C1 segment of cervical spinal cord (tissue), 14 donors: Measurements from ENCODE around the gene SIN3B.

Experiments
- DNase-seq, 14 donors: peaks; one replicate each; lab custom pipeline; 2025; lab: John Stamatoyannopoulos, UW

Gene SIN3B

DNA sequence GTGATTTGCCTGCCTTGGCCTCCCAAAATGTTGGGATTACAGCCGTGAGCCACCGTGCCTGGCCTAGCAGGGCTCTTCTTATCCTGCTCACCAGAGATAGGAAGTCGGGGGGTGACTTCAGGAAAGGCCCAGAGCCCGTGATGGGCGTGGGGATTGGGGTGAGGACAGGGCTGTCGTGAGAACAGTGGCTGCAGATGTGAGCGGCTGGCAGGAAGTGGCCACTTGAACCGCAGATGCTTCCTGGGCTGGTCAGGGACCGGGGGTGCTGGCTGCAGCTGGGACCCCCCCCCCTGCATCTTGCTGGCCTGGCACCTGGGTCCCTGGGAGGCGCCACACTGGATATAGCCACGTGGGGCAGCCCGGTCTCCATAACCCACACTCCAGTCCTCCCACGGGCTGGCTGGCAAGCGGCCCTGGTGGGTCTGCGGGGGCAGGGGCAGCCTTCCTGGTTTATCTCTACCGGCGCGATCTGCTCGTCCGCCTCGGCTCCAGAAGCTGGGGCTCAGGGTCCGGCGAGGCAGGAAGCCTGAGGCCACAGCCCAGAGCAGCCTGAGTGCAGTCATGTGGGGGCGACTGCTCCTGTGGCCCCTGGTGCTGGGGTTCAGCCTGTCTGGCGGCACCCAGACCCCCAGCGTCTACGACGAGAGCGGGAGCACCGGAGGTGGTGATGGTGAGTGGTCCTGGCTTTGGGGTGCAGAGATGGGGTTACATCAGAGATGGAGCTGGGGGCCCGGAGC, 59.6 kb downstream of the SIN3B start, which contains the start of gene F2RL3:
Gene F2RL3 (plus strand): TSS at position 371 of the 737 bp plus-strand sequence. CDS start 191 bp downstream, at position 562.
- DNase-seq, result no peak

DNA sequence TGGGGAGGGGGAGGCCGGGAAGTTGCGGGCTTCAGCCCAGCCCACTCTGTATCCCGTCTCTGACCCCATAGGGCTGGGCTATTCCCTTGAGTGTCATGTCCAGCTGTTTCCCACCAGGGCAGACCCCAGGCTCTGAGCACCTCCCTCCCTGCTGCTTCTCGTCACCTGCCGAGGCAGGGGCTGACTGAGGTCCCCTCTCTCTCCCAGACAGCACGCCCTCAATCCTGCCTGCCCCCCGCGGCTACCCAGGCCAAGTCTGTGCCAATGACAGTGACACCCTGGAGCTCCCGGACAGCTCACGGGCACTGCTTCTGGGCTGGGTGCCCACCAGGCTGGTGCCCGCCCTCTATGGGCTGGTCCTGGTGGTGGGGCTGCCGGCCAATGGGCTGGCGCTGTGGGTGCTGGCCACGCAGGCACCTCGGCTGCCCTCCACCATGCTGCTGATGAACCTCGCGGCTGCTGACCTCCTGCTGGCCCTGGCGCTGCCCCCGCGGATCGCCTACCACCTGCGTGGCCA, 60.2 kb downstream of the SIN3B start:
- DNase-seq, result no peak

DNA sequence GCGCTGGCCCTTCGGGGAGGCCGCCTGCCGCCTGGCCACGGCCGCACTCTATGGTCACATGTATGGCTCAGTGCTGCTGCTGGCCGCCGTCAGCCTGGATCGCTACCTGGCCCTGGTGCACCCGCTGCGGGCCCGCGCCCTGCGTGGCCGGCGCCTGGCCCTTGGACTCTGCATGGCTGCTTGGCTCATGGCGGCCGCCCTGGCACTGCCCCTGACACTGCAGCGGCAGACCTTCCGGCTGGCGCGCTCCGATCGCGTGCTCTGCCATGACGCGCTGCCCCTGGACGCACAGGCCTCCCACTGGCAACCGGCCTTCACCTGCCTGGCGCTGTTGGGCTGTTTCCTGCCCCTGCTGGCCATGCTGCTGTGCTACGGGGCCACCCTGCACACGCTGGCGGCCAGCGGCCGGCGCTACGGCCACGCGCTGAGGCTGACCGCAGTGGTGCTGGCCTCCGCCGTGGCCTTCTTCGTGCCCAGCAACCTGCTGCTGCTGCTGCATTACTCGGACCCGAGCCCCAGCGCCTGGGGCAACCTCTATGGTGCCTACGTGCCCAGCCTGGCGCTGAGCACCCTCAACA, 60.8 kb downstream of the SIN3B start:
- DNase-seq, result no peak

DNA sequence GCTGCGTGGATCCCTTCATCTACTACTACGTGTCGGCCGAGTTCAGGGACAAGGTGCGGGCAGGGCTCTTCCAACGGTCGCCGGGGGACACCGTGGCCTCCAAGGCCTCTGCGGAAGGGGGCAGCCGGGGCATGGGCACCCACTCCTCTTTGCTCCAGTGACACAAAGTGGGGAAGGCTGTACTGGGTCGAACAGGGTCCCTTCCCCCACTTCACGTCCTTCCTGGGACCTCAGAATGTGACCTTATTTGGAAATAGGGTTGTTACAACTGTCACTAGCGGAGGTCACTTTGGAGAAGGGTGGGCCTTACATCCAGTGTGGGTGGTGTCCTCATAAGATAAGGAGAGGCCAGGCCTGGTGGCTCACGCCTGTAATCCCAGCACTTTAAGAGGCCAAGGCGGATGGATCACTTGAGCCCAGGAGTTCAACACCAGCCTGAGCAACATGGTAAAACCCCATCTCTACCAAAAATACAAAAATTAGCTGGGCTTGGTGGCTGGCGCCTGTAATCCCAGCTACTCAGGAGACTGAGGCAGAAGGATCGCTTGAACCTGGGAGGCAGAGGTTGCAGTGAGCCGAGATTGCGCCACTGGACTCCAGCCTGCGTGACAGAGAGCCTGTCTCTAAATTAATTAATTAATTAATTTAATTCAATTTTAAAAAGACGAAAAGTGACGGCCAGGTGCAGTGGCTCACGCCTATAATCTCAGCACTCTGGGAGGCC, 61.4 kb downstream of the SIN3B start:
- DNase-seq, result no peak

DNA sequence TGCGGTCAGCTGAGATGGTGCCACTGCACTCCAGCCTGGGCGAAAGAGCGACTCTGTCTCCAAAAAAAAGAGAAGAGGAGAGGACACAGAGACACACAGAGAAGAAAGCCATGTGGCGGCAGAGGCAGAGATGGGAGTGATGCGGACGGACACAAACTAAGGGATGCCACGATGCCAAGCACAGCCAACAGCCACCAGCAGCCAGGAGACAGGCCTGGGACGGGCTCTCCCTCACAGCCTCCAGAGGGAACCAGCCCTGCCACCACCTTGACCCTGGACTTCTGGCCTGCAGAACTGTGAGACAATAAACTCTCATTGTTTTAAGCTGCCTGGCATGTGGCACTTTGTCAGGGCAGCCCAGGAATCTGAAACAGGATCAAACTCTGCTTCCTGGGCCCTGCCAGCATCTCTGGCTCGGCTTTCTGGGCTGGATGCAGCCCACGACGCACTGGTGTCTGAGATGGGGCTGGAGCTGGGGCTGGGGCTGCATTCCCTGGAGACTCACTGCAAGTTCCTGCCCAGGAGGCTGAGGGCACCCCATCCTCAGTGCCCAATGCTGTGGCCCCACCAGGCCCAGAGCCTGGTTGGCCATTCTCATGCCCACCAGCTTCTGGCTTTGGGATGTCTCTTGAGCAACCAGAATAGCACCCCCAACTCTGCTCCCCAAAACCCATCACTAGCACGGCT, 62.6 kb downstream of the SIN3B start:
- no peak for DNase-seq

DNA sequence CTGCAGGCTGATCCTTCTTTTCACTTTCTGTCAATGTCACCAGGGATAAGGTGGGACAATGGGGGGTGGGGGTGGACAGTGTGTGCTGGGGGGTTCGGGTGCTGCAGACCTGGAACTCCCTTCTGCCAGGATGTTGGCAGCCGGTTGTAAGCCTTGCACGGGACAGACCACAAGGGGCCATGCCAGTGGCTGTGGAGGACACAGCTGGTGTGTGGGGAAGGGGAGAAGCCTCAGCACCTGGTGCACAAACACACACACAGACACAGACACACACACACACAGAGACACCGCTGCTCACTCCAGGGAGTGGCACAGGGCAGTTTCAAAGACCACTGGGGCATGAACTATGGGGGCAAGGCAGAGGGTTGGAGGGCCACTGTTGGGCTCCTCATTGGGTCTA, 63.2 kb downstream of the SIN3B start:
- DNase-seq, result no peak

DNA sequence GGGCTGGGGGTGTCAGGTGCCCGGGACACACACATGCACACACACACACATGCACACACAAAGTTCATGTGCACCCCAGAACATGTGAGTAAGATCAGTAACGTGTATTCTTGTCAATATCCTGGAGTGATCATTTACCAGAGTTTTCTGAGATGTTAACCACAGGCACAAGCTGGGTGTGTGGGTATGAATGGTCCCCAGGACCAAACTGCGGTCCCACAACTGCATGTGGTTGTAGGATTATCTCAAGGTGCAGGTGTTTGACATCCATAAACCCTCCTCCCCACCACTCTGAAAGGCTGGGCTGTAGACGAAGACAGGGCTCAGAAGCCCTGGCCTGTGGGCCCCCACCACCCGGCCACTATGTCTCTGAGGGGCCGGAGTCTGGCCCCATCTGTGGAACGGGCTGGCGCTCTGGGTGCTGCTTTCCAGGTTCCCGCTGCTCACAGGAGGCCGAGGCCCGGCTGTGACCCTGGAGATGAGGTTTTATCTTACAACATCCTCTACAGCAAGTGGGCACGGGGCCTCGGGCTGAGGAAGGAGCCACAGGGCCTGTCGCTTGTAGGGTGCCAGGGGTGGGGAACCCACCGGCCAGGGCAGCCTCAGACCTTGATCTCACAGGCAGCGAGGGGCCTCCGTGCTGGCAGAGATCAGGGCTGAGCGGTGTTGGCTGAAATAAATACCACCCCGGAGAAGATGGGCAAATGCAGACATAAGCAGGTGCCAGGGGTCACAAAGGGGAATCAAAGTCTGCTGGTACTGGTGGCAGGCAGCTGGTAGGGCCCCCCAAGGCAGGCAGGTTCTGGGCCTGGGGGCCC, 63.9 kb downstream of the SIN3B start:
- no peak for DNase-seq

DNA sequence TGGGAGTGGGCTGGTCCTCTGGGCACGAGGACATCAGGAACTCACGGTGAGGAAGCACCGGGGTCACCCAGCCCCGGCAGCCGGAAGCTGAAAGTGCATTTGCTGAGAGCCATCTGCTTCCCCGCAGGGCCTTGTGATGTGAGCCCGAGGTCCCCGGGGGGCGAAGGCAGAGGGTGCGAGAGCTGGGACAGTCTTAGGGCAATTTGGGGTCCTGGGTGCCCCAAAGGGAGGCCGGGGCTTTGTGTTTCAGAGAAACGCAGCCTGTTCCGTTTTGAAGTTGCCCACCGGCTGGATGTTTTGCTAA, 64.4 kb downstream of the SIN3B start:
- no peak for DNase-seq

DNA sequence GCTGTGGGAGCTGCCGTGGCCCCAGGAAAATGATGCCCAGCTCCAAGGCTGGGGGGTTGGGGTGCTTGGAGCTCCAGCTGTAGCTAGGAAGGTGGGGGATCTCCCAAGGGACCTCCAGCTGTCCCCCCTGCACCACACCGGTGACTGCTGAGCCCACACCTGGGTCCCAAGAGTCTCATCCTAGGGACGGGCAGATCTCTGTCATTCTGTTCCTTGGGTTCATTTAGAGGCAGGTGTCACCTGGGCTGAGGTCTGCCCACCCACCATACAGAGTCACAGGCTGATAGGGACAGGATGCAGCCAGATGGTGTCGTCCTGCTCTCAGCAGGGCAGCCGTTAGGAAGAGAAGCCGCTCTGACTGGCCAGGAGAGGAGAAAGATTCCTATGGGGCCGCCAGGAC, 64.9 kb downstream of the SIN3B start:
- DNase-seq, result no peak

DNA sequence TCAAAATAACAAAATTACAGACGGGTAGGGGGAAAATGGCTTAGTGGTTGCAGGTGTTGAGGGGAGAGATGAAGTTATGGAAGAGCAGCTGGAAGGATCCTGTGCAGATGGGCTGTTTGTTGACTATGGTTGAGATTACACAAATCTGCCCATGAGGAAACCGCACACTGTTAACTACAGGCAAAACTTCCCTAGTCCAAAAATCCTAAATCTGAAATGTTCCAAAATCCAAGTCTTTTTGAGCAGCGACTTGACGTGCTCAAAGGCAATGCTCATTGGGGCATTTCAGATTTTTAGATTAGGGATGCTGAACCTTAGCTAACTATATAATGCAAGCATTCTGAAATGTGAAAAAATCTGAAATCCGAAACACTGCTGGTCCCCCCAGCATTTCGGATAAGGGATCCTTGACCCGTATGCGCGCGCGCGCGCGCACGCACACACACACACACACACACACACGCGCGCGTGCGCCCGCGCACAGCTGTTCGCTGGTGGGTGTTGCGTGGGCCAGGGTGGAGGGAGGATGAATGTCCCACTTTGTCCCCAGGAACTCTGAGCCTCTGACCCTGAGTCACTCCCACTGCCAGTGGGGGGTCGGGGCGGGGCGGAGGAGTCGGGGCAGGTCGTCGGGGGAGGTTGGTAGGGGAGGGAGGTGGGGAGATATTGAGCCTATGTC, 66.4 kb downstream of the SIN3B start:
- DNase-seq, result no peak

DNA sequence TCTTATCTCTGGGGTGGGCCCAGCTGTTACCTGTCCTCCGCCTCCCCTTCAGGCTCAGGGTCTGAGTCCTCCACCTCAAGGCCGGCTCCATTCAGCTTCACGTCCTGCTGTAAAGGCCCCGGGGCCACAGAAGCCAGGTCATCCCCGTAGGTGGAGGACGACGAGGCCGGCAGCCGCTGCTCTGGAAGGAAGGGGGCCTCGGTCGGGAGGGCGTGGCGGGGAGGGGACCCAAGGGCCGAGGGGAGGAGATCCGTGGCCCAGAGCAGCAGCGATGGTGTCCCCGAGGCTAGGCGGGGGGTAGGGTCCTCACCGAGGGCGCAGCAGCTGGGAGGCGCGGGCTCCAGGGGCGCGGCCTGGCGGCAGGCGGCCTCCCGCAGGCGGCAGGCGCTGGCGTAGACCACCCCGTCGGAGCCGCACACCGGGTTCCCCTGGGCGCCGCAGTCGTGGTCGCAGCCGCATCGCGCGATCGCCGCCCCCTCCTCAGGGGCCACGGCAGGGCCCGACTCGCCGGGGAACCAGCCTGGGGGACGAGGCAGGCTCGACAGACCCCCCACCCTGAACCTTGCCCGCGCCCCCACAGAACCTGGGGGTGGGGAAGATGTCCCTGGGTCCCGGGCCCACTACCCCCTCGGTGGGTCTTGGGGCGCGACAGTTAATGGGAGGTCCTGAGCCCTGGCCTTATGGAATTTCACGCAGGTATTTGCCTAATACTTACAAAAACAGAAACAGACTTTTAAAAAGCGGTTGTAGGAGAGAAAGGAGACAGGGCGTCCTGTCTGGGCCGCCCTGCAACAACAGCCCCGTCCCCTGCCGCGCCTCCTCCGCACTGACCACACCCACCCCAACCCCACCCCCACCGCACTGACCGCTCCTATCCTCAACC, 67.2 kb downstream of the SIN3B start:
- DNase-seq, result no peak

DNA sequence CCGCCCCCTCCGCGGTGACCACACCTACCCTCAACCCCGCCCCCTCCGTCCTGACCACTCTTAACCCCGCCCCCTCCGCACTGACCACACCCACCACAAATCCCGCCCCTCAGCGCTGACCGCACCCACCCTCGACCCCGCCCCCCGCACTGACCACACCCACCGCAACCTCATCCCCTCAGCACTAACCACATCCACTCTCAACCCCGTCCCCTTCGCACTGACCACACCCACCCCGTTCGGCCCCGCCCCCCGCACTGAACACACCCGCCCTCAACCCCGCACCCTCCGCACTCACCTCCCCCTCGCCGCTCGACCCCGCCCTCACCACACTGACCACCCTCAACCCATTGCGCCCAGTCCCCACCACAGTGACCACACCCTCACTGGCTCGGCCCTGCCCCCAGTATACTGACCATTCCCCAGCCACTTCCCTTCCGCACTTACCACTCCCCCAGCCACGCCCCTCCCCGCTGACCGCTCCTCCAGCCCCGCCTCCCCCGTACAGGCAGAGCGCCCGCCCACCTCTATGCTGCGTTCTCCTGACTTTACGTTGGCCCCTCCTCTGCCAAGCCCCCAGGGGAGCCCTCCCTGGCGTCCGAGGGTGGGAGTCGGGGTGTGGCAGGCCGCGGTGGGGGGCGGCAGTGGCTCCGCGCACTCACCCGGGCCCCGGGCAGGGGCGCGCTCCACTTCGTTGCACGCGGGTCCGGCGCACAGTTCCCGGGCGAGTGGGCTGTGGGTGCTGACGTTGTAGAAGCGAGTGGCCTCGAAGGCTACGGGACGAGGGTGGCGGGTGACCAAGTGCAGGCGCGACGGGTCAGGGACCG, 68.0 kb downstream of the SIN3B start:
- DNase-seq, result peak in 12 of 14 donors; percentile 20 to 83 (median 62)

DNA sequence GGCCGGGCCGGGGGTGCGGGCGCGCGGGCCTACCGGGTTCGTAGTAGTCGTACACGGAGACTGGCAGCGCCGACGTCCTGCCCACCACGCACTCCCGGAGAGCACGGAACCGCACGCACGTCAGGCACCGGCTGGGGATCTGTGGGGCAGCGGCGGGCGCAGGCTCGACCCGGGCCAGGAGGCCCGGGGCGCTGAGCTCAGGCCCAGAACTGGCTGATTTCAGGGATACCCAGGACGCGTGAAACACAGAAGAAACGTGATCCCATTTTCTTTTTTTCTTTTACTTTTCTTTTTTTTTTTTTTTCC, 68.6 kb downstream of the SIN3B start:
- no peak for DNase-seq

DNA sequence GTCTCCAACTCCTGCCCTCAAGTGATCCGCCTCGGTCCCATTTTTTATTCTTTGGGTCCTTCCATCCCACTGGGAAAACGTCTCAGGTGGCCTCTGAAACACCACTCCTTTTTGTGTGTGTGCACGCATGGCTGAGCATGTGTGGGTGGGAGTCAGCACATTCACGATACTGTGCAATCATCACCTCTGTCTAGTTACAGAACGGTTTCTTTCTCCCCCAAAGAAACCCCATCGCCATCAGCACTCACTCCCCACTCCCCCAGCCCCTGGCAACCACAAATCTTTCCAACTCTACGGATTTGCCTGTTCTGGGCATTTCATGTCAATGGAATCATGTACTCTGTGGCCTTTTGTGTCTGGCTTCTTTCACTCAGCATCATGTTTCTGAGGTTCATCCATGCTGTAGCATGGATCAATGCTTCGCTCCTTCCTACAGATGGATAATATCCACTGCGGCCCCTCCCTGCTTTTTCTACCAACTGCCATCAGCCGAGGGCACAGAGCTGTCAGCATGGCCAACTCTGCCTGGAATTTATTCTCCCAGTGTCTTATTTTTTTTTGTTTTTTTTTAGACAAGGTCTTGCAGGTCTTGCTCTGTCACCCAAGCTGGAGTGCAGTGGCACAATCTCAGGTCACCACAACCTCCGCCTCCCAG, 69.3 kb downstream of the SIN3B start:
- no peak for DNase-seq

DNA sequence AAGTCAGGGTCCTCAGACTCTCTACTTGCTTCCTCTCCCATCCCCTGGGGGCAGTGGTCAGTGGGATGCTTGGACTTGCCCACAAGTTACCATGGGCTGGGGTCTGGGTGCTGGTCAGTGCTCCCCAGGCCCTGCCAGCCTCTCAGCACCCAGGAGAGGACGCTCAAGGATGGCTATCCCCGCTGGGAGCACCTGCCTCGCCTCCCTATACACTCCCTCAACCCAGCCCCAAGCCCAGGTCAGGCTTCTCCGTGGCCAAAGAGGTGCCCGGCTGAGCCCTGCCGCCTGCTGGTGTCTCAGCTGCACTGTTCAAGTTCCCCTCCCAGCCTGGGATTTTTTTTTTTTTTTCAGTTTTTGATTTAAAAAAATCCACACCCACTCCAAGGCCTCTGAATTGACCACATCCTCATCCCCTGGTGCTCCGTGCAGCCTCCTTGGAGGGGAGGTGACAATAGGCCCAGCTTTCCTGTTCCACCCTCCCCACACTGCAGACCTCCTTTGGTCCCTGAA, 70.4 kb downstream of the SIN3B start:
- no peak for DNase-seq

DNA sequence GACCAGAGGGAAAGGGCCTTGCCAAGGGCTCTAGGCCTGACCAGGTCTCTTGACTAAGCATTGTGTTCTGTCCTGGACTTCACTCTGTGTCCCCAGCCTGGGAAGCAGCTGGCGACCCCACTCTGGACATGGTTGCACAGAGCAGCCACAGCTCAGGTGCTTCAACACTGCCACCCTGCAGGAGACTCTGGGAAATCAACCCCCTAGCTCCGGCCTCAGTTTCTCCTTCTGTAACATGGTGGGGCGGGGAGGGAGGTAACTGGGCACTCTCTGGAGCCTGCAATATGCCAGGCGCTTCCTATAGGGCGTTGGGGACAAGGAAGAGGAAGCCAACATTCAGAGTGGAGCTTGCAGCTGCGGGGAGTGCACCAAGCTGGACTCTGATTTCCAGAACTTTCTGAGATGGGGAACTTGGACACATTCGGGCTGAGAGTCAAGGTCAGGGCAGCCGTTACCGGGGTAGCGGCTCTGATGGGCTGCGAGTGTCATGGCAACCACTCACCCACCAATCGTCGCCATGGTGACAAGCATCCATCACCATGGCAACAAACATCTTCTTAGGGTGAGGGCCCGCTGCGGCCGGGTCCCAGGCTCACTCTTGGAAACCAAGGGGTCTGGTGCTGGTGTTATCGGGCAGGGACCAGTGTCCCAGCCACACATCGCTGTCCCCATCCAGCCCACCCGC, 72.4 kb downstream of the SIN3B start:
- DNase-seq, result no peak

DNA sequence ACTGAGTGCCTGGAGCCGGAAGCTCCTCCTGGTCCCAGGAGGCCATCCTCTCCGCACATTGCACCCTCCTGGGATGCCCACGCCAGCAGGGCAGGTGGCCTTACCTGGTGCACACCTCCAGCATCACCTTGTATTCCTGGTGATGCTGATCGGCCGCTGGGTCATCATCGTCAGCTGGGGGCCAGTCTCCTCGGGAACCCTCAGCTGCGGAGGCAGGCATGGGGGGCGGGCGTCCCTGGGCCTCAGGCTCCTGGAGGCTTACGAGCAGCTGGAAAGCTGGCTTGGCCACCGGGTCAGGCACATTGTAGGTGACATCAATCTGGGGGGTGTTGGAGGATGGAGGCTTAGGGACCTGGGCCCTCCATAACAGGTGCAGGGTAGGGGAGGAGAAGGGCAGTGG, 73.3 kb downstream of the SIN3B start:
- no peak for DNase-seq

DNA sequence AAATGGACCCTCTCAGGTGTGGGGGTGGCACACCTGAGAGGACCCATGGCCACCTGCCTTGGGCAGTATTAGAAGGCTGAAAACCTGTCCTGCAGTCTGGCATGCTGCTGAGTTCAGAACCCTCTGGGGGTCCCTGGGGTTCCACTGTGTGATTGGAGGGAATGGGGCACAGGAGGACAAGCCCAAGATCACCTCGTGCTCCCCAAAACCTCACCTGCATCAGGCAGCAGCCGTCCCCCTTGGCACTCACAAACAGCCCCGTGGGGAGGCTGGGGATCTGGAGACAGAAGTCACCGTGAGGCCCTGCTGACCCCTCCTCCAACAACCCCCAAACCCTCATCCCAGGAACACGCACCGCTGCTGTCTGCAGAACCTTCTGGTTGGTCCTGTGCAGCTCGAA, 74.1 kb downstream of the SIN3B start:
- no peak for DNase-seq
